GM21360 (cell line): ENCODE results near the gene BCAS1.

Experiments used
- ATAC-seq: cut with Tn5 transposase; IDR thresholded peaks from one replicate; pipeline ENCODE4 v1.9.1; 2021; ENCODE audit warnings: mild to moderate bottlenecking, moderate library complexity; ENCODE audit not compliant: unreplicated experiment

The BCAS1 gene

GRCh38 chr20:53895385-53895755 lies 175.0 kb downstream of the BCAS1 start:
- no peak for ATAC-seq

GRCh38 chr20:53894707-53895384 lies 175.5 kb downstream of the BCAS1 start:
- no peak for ATAC-seq
